PC-9 (cell line): ENCODE measurements around the gene MAGEB1. TPM values are rescaled to one million over a fixed set of nuclear protein-coding genes. Genes with fewer than 3 reads are reported as not detected.

ENCODE experiments used
- BruUV-seq: library from RNA; stranded (reverse); fragments of 400-500 nt; replicated peaks from 2 replicates; lab custom pipeline; 2021; lab: Mats Ljungman, UMichigan
- CTCF ChIA-PET: fragments of 300-600 bp; sonication (Branson Sonifier 250); formaldehyde crosslinking; loops from one replicate; lab custom pipeline; 2022; ENCODE audit warnings: antibody characterized with exemption; lab: Charles Lee
- POLR2A ChIA-PET: fragments of 300-600 bp; sonication (Branson Sonifier 250); formaldehyde crosslinking; loops from one replicate; lab custom pipeline; 2022; ENCODE audit warnings: antibody characterized with exemption; ENCODE audit not compliant: unreplicated experiment; lab: Charles Lee
- DNase-seq, 2 experiments: peaks; one replicate each; pipeline versions ENCODE4 v3.0.0 to v3.0.0-alpha.2; 2015 to 2022; ENCODE audit warnings: mixed read lengths in 1 of 2
- H2AFZ ChIP-seq: fragments of 200-600 bp; sonication (generic); 2 replicates; pipeline ENCODE4 v1.8.1; 2017; ENCODE audit warnings: antibody characterized with exemption
- H3F3A ChIP-seq: fragments of 200-600 bp; sonication (generic); 2 replicates; pipeline ENCODE4 v1.8.1; 2017; ENCODE audit warnings: antibody characterized with exemption, mild to moderate bottlenecking, low read depth; ENCODE audit not compliant: insufficient read depth
- H3K27ac ChIP-seq: fragments of 200-600 bp; sonication (generic); 2 replicates; pipeline ENCODE4 v1.6.1; 2016; ENCODE audit warnings: mixed run types
- H3K27me3 ChIP-seq: fragments of 200-600 bp; sonication (generic); 2 replicates; pipeline ENCODE4 v1.6.1; 2016; ENCODE audit warnings: low read depth, mixed run types; ENCODE audit not compliant: insufficient read depth
- H3K36me3 ChIP-seq: fragments of 200-600 bp; sonication (generic); 2 replicates; pipeline ENCODE4 v1.6.1; 2016; ENCODE audit warnings: low read depth, mixed run types
- H3K4me1 ChIP-seq: fragments of 200-600 bp; sonication (generic); replicated peaks from 2 replicates; pipeline ENCODE4 v1.6.1; 2016; ENCODE audit warnings: mixed run types; ENCODE audit not compliant: insufficient read depth
- H3K4me2 ChIP-seq: fragments of 200-600 bp; sonication (generic); 2 replicates; pipeline ENCODE4 v1.6.1; 2017; ENCODE audit warnings: mixed run types
- H3K4me3 ChIP-seq: fragments of 200-600 bp; sonication (generic); 2 replicates; pipeline ENCODE4 v1.6.1; 2016; ENCODE audit warnings: mixed run types
- H3K79me2 ChIP-seq: fragments of 200-600 bp; sonication (generic); 2 replicates; pipeline ENCODE4 v1.6.1; 2017; ENCODE audit warnings: low read depth, mixed run types
- H3K9me2 ChIP-seq: fragments of 200-600 bp; sonication (generic); 2 replicates; pipeline ENCODE4 v1.8.1; 2017; ENCODE audit warnings: mild to moderate bottlenecking; ENCODE audit not compliant: insufficient read depth
- H3K9me3 ChIP-seq: fragments of 200-600 bp; sonication (generic); 2 replicates; pipeline ENCODE4 v1.8.1; 2016; ENCODE audit warnings: low read depth; ENCODE audit not compliant: insufficient read depth
- H4K20me1 ChIP-seq: fragments of 200-600 bp; sonication (generic); 2 replicates; pipeline ENCODE4 v1.8.1; 2017; ENCODE audit not compliant: insufficient read depth
- CTCF ChIP-seq: fragments of 200-600 bp; sonication (generic); conservative IDR thresholded peaks from 2 replicates; pipeline ENCODE4 v1.6.1; 2017; ENCODE audit warnings: mixed run types, antibody characterized with exemption, mild to moderate bottlenecking, moderate library complexity
- EZH2 ChIP-seq: fragments of 200-600 bp; sonication (generic); IDR thresholded peaks from 2 replicates; pipeline ENCODE4 v1.8.0; 2017; ENCODE audit warnings: antibody characterized with exemption, low read depth
- intact Hi-C: fragments of 100-400 bp; cut with micrococcal nuclease; formaldehyde crosslinking; loops from one replicate; pipeline ENCODE4 v1.10.0; 2022; ENCODE audit not compliant: unreplicated experiment
- total RNA-seq: library from RNA; stranded (reverse); gene quantifications from 2 replicates; pipeline ENCODE4 v1.2.3, GENCODE V29; 2021

The MAGEB1 gene
- total RNA-seq, 1 experiment from 2014 or later, result not detected

GRCh38 chrX:30270639-30271038 lies 23.7 kb downstream of the MAGEB1 start:
- Histone ChIP-seq H3K4me3 (no peak overlapping the region), H3K79me2 (no peaks in the 10 kb centered on the region), H3K4me1 (no peaks in the 10 kb centered on the region), H3K9me3 (no peaks in the 10 kb centered on the region), H3K36me3 (no peaks in the 10 kb centered on the region), H3K9me2 (no peaks in the 10 kb centered on the region), H4K20me1 (no peaks in the 10 kb centered on the region), H3K27me3 (no peaks in the 10 kb centered on the region), H3K4me2 (no peak overlapping the region), H2AFZ (no peak overlapping the region), H3K27ac (no peak overlapping the region), H3F3A (no peaks in the 10 kb centered on the region)
- intact Hi-C loops, result no loop called here
- DNase-seq, result no peak
- no TSS peak for BruUV-seq
- ChIA-PET POLR2A (no interaction called here), CTCF (no interaction called here)
- TF ChIP-seq EZH2, result no peak
- TF ChIP-seq CTCF, result no peak

GRCh38 chrX:30275498-30275897 lies 28.6 kb downstream of the MAGEB1 start:
- Histone ChIP-seq H3K27ac (no peak overlapping the region), H3K9me3 (no peaks in the 10 kb centered on the region), H3K9me2 (no peaks in the 10 kb centered on the region), H4K20me1 (no peaks in the 10 kb centered on the region), H3K4me3 (no peak overlapping the region), H3F3A (no peaks in the 10 kb centered on the region), H2AFZ (no peak overlapping the region), H3K4me2 (no peak overlapping the region), H3K4me1 (no peaks in the 10 kb centered on the region), H3K79me2 (no peaks in the 10 kb centered on the region), H3K27me3 (no peaks in the 10 kb centered on the region), H3K36me3 (no peaks in the 10 kb centered on the region)
- POLR2A ChIA-PET, result no interaction called here
- TF ChIP-seq EZH2 (no peak), CTCF (peak; percentile 65)
- no TSS peak for BruUV-seq
- intact Hi-C loops, result loop anchor here (1.0 to 5.0 kb wide), 3 partner anchors 33 to 229 kb away; no protein-coding TSS in a partner anchor
- DNase-seq, result peak in 1 of 2 experiments; percentile 13
- CTCF ChIA-PET, result interaction anchor here (0.6 kb wide), 1 partner anchor 11 kb away, joined by 3 read pairs; no protein-coding TSS in a partner anchor

- Histone ChIP-seq H3F3A (peaks cover 7% of the 10 kb centered on the region), H3K27me3 (no peaks in the 10 kb centered on the region), H2AFZ (no peak overlapping the region), H3K9me2 (no peaks in the 10 kb centered on the region), H3K4me3 (no peak overlapping the region), H3K27ac (no peak overlapping the region), H3K4me1 (peaks cover 16% of the 10 kb centered on the region), H3K4me2 (no peak overlapping the region), H3K36me3 (peaks cover 5% of the 10 kb centered on the region; the same call in 1 of the 2 replicates), H4K20me1 (no peaks in the 10 kb centered on the region), H3K9me3 (peaks cover 8% of the 10 kb centered on the region; the same call in 1 of the 2 replicates), H3K79me2 (no peaks in the 10 kb centered on the region)
- BruUV-seq, result no TSS peak
- TF ChIP-seq CTCF, result no peak
- no peak for TF ChIP-seq EZH2
- CTCF ChIA-PET, result no interaction called here
- intact Hi-C loops, result loop anchor here (5.0 kb wide), 1 partner anchor 209 kb away; no protein-coding TSS in a partner anchor
- POLR2A ChIA-PET, result no interaction called here
- DNase-seq, result no peak
These were observed 31.4 kb downstream of the MAGEB1 start for GRCh38 chrX:30278365-30278764.
